H54 (cell line): ENCODE data around the gene CAMTA1.
A peak's percentile ranks its signal among the peaks of the same experiment; 100 is the strongest.

Source experiments
- DNase-seq: peaks from one replicate; pipeline ENCODE4 v3.0.0; 2011; ENCODE audit warnings: low spot score, mixed read lengths; ENCODE audit not compliant: insufficient read length
- FAIRE-seq: peaks from 3 replicates; lab custom pipeline; 2011; peaks lifted over from hg19 to GRCh38; lab: Jason Lieb, UNC
- POLR2A ChIP-seq: IDR thresholded peaks from 2 replicates; pipeline ENCODE4 v1.6.1; 2011; ENCODE audit warnings: low read depth, mild to moderate bottlenecking, low read length

CAMTA1 gene

DNA sequence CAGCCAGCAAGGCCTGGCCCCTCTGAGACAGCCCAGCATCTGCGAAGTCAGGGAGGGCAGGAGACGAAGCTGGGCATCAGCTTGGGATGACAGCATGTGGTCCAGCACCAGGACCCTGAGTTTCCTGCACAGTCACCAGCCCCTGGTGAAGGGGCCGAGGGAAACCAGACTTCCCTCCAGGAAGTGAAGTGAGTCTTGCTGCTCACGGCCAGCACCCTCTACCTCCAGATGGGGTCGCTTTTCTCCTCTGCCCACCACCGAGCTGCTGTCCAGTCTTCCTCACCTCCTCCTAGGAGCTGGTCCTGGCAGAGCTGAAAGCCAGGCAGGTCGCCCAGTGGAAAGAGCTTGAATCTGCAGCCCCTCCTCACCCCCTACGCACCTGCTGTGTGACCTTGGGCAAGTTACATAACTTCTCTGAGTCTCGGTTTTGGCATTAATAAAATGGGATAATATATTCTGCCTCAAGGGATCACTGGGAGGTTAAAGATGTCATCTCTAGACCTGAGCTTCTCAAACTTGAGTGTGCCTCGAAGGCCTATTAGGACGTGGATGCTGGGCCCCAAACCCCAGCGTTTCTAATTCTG, 867.4 kb downstream of the CAMTA1 start:
- no peak for DNase-seq
- FAIRE-seq: no peak
- no peak for TF ChIP-seq POLR2A

DNA sequence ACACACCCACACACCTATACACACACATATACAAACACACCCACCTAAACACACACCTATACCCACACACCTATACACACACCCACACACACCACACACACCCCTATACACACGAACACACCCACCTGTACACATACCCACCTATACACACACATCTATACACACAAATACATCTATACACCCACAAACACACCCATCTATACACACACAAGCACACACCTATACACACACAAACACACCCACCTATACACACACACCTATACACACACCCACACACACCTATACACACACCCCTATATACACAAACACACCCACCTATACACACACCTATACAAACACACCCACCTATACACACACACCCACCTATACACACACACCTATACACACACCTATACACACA, 869.5 kb downstream of the CAMTA1 start:
- no peak for DNase-seq
- FAIRE-seq: no peak
- TF ChIP-seq POLR2A: no peak

DNA sequence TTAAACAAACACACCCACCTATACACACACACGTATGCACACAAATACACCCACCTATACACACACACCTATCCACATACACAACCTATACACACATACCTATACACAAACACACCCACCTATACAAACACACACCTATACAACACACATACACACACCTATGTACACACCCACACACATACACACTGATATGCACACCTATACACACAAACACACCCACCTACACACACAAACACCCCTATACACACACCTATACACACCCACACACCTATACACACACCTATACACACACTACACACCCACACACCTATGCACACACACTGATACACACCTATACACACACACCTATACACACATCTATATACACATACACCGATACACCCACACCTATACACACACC, 870.1 kb downstream of the CAMTA1 start:
- DNase-seq (no peak), FAIRE-seq (no peak)
- TF ChIP-seq POLR2A: no peak

GRCh38 chr1:7656557-7657215, 871.4 kb downstream of the CAMTA1 start:
- DNase-seq (no peak), FAIRE-seq (no peak)
- TF ChIP-seq POLR2A: no peak

DNA sequence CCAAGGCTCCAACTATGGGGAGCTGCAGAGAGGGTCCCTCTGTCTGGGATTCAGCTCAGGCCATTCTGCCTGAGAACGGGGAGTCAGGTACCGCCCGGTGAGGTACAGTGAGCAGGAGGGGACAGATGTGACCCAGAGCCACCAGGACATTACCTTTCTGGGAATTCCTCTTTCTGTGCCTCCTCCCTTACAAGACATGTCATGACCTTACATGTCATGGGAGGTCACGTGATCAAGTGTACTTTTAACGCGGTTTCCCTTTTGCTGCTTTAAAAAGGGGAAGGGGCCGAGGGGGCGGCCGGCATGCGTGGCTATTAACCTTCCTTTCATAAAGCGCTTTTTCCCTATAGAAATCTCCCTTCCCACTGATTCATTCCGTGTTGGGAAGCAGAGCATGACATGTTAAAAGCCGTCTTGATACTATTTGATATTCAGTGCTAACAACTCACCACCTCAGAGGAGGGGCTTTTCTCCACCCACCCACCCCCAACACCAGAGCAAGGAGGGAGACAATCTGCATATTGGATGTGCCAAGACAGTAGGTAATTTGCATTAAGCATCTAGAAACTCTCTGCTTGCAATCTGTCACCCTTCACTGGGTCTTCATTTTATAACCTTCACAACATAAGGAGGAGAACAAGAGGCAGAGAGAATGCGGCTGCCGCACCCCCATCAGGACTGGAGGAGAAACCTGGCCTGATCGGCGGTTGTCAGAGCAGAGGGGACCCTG, 872.2 kb downstream of the CAMTA1 start:
- DNase-seq: no peak
- no peak for FAIRE-seq
- no peak for TF ChIP-seq POLR2A

DNA sequence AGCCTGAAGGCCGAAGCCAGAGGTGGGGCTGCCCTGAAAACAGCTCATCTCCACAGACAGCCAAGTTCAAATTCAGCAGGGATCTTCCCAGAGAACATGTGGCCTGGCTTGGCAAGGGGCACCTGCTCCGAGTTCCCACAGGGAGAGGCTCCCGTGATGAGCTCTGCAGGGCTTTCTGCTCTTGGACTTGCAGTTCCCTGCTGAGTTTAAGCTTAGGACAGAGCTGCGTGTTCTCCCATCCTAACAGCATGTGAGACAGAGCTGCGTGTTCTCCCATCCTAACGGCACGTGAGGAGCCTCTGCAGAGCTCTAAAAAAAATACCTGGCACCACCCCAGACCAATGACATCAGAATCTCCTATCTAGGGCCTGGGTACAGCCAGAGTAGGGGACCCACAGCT, 872.8 kb downstream of the CAMTA1 start:
- FAIRE-seq: no peak
- DNase-seq: no peak
- TF ChIP-seq POLR2A: no peak

DNA sequence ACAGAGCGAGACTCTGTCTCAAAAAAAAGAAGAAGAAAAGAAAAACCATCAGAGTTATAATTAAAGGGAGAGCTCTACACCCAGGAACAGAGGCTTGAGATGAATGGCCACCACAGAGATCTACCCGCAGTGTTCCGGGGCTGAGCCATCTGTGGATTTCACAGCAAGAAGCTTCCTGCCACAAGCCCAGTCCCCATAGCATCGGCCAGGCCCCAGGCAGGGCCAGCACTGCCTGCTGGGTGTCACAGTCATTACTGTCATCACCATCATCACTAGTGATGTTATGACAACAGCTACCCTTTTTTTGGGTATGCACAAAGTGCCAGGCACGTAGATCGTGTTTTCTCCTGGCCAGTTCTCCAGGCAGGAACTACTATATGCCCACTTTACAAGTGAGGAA, 874.3 kb downstream of the CAMTA1 start:
- DNase-seq (no peak), FAIRE-seq (no peak)
- TF ChIP-seq POLR2A: no peak

GRCh38 chr1:7663451-7664146, 878.3 kb downstream of the CAMTA1 start:
- no peak for DNase-seq
- no peak for TF ChIP-seq POLR2A

DNA sequence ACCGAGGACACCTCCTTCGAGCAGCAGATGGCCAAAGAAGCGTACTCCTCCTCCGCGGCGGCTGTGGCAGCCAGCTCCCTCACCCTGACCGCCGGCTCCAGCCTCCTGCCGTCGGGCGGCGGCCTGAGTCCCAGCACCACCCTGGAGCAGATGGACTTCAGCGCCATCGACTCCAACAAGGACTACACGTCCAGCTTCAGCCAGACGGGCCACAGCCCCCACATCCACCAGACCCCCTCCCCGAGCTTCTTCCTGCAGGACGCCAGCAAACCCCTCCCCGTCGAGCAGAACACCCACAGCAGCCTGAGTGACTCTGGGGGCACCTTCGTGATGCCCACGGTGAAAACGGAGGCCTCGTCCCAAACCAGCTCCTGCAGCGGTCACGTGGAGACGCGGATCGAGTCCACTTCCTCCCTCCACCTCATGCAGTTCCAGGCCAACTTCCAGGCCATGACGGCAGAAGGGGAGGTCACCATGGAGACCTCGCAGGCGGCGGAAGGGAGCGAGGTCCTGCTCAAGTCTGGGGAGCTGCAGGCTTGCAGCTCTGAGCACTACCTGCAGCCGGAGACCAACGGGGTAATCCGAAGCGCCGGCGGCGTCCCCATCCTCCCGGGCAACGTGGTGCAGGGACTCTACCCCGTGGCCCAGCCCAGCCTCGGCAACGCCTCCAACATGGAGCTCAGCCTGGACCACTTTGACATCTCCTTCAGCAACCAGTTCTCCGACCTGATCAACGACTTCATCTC, 879.1 kb downstream of the CAMTA1 start:
- DNase-seq: no peak
- TF ChIP-seq POLR2A: no peak
- FAIRE-seq: no peak

More at GRCh38 chr1:7663451-7664146, 878.3 kb downstream of the CAMTA1 start:
- no peak for FAIRE-seq

GRCh38 chr1:7664893-7665250, 879.6 kb downstream of the CAMTA1 start:
- FAIRE-seq (no peak), DNase-seq (no peak)
- TF ChIP-seq POLR2A: no peak

GRCh38 chr1:7666249-7666648, 881.0 kb downstream of the CAMTA1 start:
- TF ChIP-seq POLR2A: no peak
- FAIRE-seq (no peak), DNase-seq (no peak)

GRCh38 chr1:7667159-7667558, 881.9 kb downstream of the CAMTA1 start:
- TF ChIP-seq POLR2A: no peak
- DNase-seq (no peak), FAIRE-seq (no peak)

GRCh38 chr1:7667625-7668218, 882.5 kb downstream of the CAMTA1 start:
- peak; percentile 76 for DNase-seq
- FAIRE-seq: no peak
- no peak for TF ChIP-seq POLR2A
